Lung (tissue), 12 donors: Measurements from ENCODE around the gene ZSCAN22. TPM values are rescaled to one million over a fixed set of nuclear protein-coding genes. Genes with fewer than 3 reads are reported as not detected.

Source experiments
- ATAC-seq: fragments of 200-7000 bp; cut with Tn5 transposase; one replicate; pipeline ENCODE4 v1.9.1; 2020; ENCODE audit warnings: moderate number of reproducible peaks; ENCODE audit not compliant: insufficient read depth, low FRiP score
- DNase-seq, 3 donors: peaks; one replicate each; pipeline ENCODE4 v3.0.0-alpha.2; 2013 to 2017
- H3K27ac ChIP-seq, 2 donors: one replicate each; pipeline ENCODE4 v1.5.1; 2013; ENCODE audit warnings: mild to moderate bottlenecking in 2 of 2, moderate library complexity in 2 of 2, control low read depth in 1 of 2, inconsistent platforms in 1 of 2, low read depth in 1 of 2, low read length in 1 of 2
- H3K27me3 ChIP-seq, 3 donors: one replicate each; pipeline ENCODE4 v1.5.1; 2013; ENCODE audit warnings: low read length in 2 of 3; ENCODE audit not compliant: control insufficient read depth in 3 of 3, insufficient read depth in 3 of 3
- H3K36me3 ChIP-seq, 4 donors: one replicate each; pipeline ENCODE4 v1.5.1; 2013; ENCODE audit warnings: low read length in 4 of 4, mild to moderate bottlenecking in 1 of 4, moderate library complexity in 1 of 4; ENCODE audit not compliant: control insufficient read depth in 4 of 4, insufficient read depth in 4 of 4
- H3K4me1 ChIP-seq, 5 donors: one replicate each; pipeline ENCODE4 v1.5.1; 2013; ENCODE audit warnings: low read length in 5 of 5, mild to moderate bottlenecking in 2 of 5, moderate library complexity in 1 of 5; ENCODE audit not compliant: control insufficient read depth in 5 of 5, insufficient read depth in 5 of 5
- H3K4me3 ChIP-seq: one replicate; pipeline ENCODE4 v1.5.1; 2013; ENCODE audit warnings: mild to moderate bottlenecking, control low read depth, moderate library complexity
- H3K9ac ChIP-seq, 2 donors: one replicate each; pipeline ENCODE4 v1.5.1; 2013; ENCODE audit warnings: low read length in 2 of 2, control low read depth in 1 of 2; ENCODE audit not compliant: insufficient read depth in 1 of 2
- H3K9me3 ChIP-seq, 4 donors: one replicate each; pipeline ENCODE4 v1.5.1; 2013; ENCODE audit warnings: low read length in 3 of 4, mild to moderate bottlenecking in 1 of 4, moderate library complexity in 1 of 4; ENCODE audit not compliant: control insufficient read depth in 4 of 4, insufficient read depth in 3 of 4
- WGBS, 2 donors: extraction: QIAGEN DNeasy Blood & Tissue Kit; methylation state at CpG; one replicate each; pipeline ENCODE4 v1.1.7; 2013; 5-methylcytosine and 5-hydroxymethylcytosine counted together
- polyA plus RNA-seq, 2 donors: library from polyadenylated mRNA; stranded (reverse); fragments of 200-250 nt; gene quantifications; one replicate each; pipeline ENCODE4 v1.2.1, GENCODE V29; 2013
- total RNA-seq, 2 donors: library from RNA; depleted of rRNA in 1 of 2; stranded (reverse); fragments of >200 nt in 1 of 2; gene quantifications; one replicate each; pipeline ENCODE4 v1.2.1, GENCODE V29; 2014 to 2021
- TF ChIP-seq, protein P1 (sequence below): IDR thresholded peaks from 2 replicates; pipeline ENCODE4 v1.5.1; 2012; ENCODE audit warnings: mild to moderate bottlenecking; ENCODE audit errors: control extremely low read depth, extremely low read depth
- donor health status: control.
- donor health status: control.
- donor health status: Bipolar disorder and iron deficiency.
- donor health status: healthy.
- donor health status: DM: yes; HTN: yes; CAD: no.

The ZSCAN22 gene
- total and polyA plus RNA-seq, 4 donors, result 0.93 to 3.7 (median 2.4) TPM

DNA sequence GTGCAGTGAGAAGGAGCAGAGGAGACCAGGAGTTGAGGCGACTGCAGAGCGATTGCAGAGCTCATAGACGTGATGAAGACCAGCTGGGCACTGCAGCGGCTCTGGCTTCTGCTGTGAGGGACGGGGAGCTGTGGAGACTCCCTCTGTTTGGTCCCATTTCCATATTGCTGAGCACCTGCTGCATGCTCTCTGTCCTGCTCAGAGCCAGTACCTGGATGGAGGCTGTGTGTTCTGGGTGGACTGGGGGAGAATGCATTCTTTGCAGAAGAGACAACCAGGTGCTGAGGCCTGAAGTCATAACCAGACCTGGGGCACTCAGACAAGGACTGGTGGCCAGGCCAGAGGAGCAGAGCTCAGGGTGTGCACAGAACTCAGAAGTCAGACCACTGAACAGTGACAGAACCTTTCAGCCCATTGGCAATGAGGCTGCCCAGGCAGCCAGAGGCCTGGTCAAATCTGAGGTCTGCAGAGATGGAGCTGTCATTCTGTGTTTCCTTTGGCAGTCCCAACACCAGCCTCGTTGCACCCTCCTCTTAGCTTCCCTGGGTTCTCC lies 27.8 kb downstream of the ZSCAN22 start:
- no peak overlapping the region for H3K9ac ChIP-seq
- peaks cover 0 to 5% (median 0%) of the 10 kb centered on the region in 4 donors for H3K36me3 ChIP-seq
- peaks cover 0 to 39% (median 2%) of the 10 kb centered on the region in 5 donors for H3K4me1 ChIP-seq
- 74 to 82% methylated on average over 6 of the region's 6 CpGs for WGBS, 2 donors
- H3K27ac ChIP-seq, result no peak overlapping the region
- peaks cover 0 to 10% (median 0%) of the 10 kb centered on the region in 4 donors for H3K9me3 ChIP-seq
- TF ChIP-seq, protein P1, sequence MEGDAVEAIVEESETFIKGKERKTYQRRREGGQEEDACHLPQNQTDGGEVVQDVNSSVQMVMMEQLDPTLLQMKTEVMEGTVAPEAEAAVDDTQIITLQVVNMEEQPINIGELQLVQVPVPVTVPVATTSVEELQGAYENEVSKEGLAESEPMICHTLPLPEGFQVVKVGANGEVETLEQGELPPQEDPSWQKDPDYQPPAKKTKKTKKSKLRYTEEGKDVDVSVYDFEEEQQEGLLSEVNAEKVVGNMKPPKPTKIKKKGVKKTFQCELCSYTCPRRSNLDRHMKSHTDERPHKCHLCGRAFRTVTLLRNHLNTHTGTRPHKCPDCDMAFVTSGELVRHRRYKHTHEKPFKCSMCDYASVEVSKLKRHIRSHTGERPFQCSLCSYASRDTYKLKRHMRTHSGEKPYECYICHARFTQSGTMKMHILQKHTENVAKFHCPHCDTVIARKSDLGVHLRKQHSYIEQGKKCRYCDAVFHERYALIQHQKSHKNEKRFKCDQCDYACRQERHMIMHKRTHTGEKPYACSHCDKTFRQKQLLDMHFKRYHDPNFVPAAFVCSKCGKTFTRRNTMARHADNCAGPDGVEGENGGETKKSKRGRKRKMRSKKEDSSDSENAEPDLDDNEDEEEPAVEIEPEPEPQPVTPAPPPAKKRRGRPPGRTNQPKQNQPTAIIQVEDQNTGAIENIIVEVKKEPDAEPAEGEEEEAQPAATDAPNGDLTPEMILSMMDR, result no peak
- H3K4me3 ChIP-seq, result no peak overlapping the region
- H3K27me3 ChIP-seq, result peaks cover 0 to 26% (median 20%) of the 10 kb centered on the region in 3 donors
- peak in 1 of 3 donors; percentile 6 for DNase-seq
- ATAC-seq, result no peak

DNA sequence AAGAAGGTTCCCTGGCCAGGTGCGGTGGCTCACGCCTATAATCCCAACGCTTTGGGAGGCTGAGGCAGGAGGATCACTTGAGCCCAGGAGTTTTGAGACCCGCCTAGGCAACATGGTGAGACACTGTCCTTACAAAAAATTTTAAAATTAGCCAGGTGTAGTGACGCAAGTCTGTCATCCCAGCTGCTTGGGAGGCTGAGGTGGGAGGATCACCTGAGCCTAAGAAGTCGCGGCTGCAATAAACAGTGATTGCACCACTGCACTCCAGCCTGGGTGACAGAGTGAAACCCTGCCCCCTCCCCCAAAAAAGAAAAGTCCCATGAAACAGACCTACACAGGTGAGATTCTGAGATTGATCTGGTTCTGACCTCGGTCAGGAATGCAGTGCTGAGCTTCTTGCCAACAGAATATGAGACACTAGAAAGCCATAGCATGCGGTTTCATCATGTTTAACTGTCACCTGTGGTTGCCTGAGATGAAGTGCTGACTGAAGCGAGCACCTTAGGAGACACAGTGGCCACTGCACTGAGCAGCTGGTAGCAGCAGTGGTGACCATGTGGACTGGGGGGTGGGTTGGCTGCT lies 28.5 kb downstream of the ZSCAN22 start:
- Histone ChIP-seq H3K4me1 (peaks cover 0 to 37% (median 0%) of the 10 kb centered on the region in 5 donors), H3K9ac (no peak overlapping the region), H3K27ac (no peak overlapping the region), H3K27me3 (peaks cover 0 to 19% (median 14%) of the 10 kb centered on the region in 3 donors), H3K9me3 (peaks cover 0 to 10% (median 0%) of the 10 kb centered on the region in 4 donors), H3K36me3 (peaks cover 0 to 3% (median 0%) of the 10 kb centered on the region in 4 donors), H3K4me3 (no peak overlapping the region)
- no peak for DNase-seq
- ATAC-seq, result no peak
- 91 to 93% methylated on average over 10 of the region's 10 CpGs for WGBS, 2 donors
- TF ChIP-seq, protein P1, result no peak

DNA sequence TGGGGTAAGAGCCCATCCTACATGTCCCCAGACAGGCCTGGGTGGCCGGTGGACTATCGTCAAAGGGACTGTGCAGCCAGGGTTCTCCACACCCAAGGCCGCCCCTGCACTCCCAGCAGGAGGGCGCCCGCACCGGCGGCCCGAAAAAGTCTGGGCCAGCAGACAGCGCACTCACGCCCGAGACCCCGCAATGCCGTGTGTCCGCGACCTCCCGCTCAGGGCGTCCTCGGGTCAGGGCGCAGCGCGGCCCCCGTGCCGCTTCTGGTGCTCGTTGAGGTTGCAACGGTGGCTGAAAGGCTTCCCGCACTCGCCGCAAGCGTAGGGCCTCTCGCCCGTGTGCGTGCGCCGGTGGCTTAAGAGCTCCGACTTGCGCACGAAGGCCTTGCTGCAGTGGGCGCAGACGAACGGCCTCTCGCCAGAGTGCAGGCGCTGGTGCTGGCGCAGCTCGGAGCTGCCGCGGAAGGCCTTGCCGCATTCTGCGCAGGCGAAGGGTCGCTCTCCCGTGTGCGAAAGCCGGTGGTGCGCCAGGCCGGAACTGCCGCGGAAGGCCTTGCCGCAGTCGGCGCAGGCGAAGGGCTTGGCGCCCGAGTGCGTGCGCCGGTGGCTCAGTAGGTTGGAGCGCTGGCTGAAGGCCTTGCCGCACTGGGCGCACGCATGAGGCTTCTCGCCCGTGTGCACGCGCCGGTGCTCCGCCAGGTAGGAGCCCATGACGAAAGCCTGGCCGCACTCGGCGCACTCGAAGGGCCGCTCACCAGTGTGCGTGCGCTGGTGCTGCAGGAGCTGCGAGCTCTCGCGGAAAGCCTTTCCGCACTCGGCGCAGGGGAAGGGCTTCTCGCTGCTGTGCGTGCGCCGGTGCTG lies 29.3 kb downstream of the ZSCAN22 start:
- TF ChIP-seq, protein P1, result no peak
- WGBS, 2 donors, result 8 to 22% methylated on average over 88 to 94 of the region's 94 CpGs
- Histone ChIP-seq H3K36me3 (no peaks in the 10 kb centered on the region), H3K27me3 (peaks cover 0 to 12% (median 7%) of the 10 kb centered on the region in 3 donors), H3K9me3 (peaks cover 0 to 10% (median 0%) of the 10 kb centered on the region in 4 donors), H3K4me1 (peaks cover 0 to 31% (median 0%) of the 10 kb centered on the region in 5 donors), H3K9ac (no peak overlapping the region), H3K27ac (no peak overlapping the region), H3K4me3 (no peak overlapping the region)
- DNase-seq (peak; percentile 44 to 73 (median 53)), ATAC-seq (no peak)
